ENCODE data around the gene CDYL2. TPM values are rescaled to one million over a fixed set of nuclear protein-coding genes. Genes with fewer than 3 reads are reported as not detected.
"Not testable (repeated sequence)": the region's sequence is repeated elsewhere in the genome, so short reads cannot be mapped to it uniquely, and the experiment has no call there.

Gene CDYL2
- total RNA-seq, 2 experiments from 2014 or later: 24.5 to 27.8 TPM

GRCh38 chr16:80828495-80828894, 24.1 kb upstream of the CDYL2 start:
- H3K4me3 Mint-ChIP-seq: no peak overlapping the region
- H3K4me1 Mint-ChIP-seq: peaks cover 1% of the 10 kb centered on the region
- ATAC-seq (ENCODE audit: low read depth) (no peak), DNase-seq (no peak)
- H3K27ac Mint-ChIP-seq: no peak overlapping the region
- no peaks in the 10 kb centered on the region for H3K9me3 Mint-ChIP-seq
- H3K27me3 Mint-ChIP-seq: peaks cover 23% of the 10 kb centered on the region
- no peaks in the 10 kb centered on the region for H3K36me3 Mint-ChIP-seq
- POLR2A ChIA-PET: no interaction called here

DNA sequence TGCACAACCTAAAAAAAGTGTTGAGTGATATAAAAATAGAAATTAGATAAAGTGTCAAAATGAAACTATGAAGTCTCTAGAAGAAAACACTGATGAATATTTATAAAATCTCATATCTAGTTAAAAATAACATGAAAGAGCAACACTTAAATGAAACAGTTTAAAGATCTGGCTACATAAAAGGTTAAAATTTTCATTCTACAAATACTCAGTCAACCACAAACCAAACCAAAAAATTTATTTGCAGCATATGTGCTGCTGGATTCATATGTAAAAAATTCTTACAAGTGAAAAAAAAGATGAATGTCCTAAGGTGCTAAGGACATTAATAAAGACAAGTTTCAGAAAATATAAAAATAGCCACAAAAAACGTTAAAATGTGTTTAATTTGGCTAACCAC, 22.6 kb upstream of the CDYL2 start:
- no peak for ATAC-seq (ENCODE audit: low read depth)
- Mint-ChIP-seq H3K27ac (no peak overlapping the region), H3K9me3 (no peaks in the 10 kb centered on the region), H3K36me3 (no peaks in the 10 kb centered on the region), H3K27me3 (peaks cover 18% of the 10 kb centered on the region), H3K4me3 (no peak overlapping the region), H3K4me1 (peaks cover 1% of the 10 kb centered on the region)
- no peak for DNase-seq
- POLR2A ChIA-PET: no interaction called here

- ATAC-seq (ENCODE audit: low read depth) (no peak), DNase-seq (no peak)
- Mint-ChIP-seq H3K27ac (no peak overlapping the region), H3K36me3 (no peaks in the 10 kb centered on the region), H3K4me1 (peaks cover 1% of the 10 kb centered on the region), H3K4me3 (no peak overlapping the region), H3K9me3 (no peaks in the 10 kb centered on the region), H3K27me3 (peaks cover 22% of the 10 kb centered on the region)
- POLR2A ChIA-PET: no interaction called here
Measured at GRCh38 chr16:80825365-80825758, 21.0 kb upstream of the CDYL2 start.

DNA sequence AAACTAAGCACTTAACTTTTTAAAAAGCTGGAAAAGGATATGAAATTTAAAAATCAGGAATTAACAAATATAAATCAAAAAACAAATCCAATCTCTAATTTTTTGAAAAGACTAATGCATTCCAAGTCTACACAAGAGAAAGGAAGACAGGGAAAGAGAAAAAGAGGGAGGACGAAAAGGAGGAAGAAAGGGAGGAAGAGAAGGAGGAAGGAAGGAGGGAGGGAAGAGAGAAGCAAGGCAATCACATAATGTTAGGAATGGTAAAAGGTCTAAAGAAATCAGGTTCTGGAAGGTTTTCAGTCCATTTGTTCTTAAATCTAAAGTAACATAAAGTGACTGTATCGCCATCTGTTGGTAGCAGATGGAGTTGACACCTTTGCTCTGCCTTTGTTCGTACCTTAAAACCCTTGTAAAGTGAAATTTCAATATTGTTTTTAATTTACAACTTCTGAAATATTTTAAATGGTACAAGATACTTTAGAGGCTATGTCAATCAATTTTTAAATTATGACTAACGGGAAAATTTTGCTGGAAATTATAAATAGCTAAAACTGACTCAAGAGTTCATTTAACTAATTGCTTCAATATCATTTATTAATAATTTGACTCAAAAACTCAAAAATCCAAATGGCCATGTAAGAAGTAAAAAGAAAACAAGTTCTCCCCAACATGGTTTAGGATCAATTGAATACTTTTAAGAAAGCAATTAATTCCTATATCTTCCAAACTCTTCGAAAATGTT, 20.4 kb upstream of the CDYL2 start:
- POLR2A ChIA-PET: no interaction called here
- H3K4me1 Mint-ChIP-seq: peaks cover 1% of the 10 kb centered on the region
- no peak overlapping the region for H3K4me3 Mint-ChIP-seq
- no peaks in the 10 kb centered on the region for H3K36me3 Mint-ChIP-seq
- H3K9me3 Mint-ChIP-seq: no peaks in the 10 kb centered on the region
- ATAC-seq (ENCODE audit: low read depth) (no peak), DNase-seq (no peak)
- peaks cover 21% of the 10 kb centered on the region for H3K27me3 Mint-ChIP-seq
- H3K27ac Mint-ChIP-seq: no peak overlapping the region

GRCh38 chr16:80819988-80820387, 15.6 kb upstream of the CDYL2 start:
- no peak overlapping the region for H3K27ac Mint-ChIP-seq
- no peak overlapping the region for H3K4me3 Mint-ChIP-seq
- peaks cover 15% of the 10 kb centered on the region for H3K27me3 Mint-ChIP-seq
- ATAC-seq (ENCODE audit: low read depth): no peak
- no peaks in the 10 kb centered on the region for H3K9me3 Mint-ChIP-seq
- peaks cover 1% of the 10 kb centered on the region for H3K4me1 Mint-ChIP-seq
- no peaks in the 10 kb centered on the region for H3K36me3 Mint-ChIP-seq
- DNase-seq: no peak
- POLR2A ChIA-PET: no interaction called here

- POLR2A ChIA-PET: no interaction called here
- no peak overlapping the region for H3K27ac Mint-ChIP-seq
- no peaks in the 10 kb centered on the region for H3K4me1 Mint-ChIP-seq
- DNase-seq (no peak), ATAC-seq (ENCODE audit: low read depth) (no peak)
- H3K4me3 Mint-ChIP-seq: no peak overlapping the region
- peaks cover 9% of the 10 kb centered on the region for H3K27me3 Mint-ChIP-seq
- peaks cover 3% of the 10 kb centered on the region for H3K9me3 Mint-ChIP-seq
- H3K36me3 Mint-ChIP-seq: no peaks in the 10 kb centered on the region
Measured at GRCh38 chr16:80816356-80816755, 12.0 kb upstream of the CDYL2 start.

- ATAC-seq (ENCODE audit: low read depth); H3K27me3 Mint-ChIP-seq; POLR2A ChIA-PET; H3K36me3 Mint-ChIP-seq; H3K4me3 Mint-ChIP-seq; H3K27ac Mint-ChIP-seq; H3K4me1 Mint-ChIP-seq; DNase-seq; H3K9me3 Mint-ChIP-seq: not testable (repeated sequence)
Measured at GRCh38 chr16:80815278-80815677, 10.9 kb upstream of the CDYL2 start.

DNA sequence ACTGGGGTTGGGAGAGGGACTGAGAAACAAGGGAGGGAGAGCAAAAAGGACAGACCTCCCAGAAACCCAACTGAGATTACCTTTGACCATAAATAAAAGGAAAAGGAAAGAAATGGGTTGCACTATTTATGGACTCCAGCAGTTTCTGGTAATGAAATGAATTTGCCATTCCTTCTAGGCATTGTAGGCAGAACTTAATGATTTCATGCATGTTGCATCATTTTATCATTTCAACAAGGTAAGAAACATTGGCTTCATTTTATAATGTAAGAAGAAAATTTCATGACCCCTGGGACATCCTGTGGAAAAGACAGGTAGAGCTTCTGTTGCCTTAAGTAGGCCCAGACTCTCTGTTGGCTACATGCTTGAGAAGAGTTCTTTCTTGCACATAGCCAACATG, 8.2 kb upstream of the CDYL2 start:
- no peak for DNase-seq
- no peak for ATAC-seq (ENCODE audit: low read depth)
- Mint-ChIP-seq H3K36me3 (no peaks in the 10 kb centered on the region), H3K4me1 (no peaks in the 10 kb centered on the region), H3K27me3 (peaks cover 3% of the 10 kb centered on the region), H3K4me3 (no peak overlapping the region), H3K27ac (no peak overlapping the region), H3K9me3 (peaks cover 3% of the 10 kb centered on the region)
- POLR2A ChIA-PET: no interaction called here

DNA sequence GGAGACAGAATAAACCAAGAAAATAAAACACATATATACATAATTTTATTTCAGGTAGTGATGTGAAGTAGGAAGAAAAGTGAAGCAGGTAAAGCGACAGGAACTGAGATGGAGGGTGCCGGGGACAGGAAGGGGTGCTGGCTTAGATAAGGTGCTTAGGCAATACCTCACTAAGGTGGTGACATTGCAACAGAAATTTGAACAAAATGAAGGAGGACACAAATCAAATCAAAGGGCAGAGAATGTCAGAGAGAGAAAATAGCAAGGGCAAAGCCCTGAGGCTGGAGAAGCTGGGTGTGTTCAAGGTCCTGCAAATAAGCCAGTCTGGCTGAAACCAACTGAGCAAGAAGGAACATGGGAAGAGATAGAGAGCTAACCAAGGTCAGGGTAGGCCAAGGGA, 5.0 kb upstream of the CDYL2 start:
- no peak for DNase-seq
- Mint-ChIP-seq H3K27me3 (peaks cover 2% of the 10 kb centered on the region), H3K36me3 (no peaks in the 10 kb centered on the region), H3K4me1 (peaks cover 16% of the 10 kb centered on the region), H3K27ac (no peak overlapping the region), H3K9me3 (peaks cover 3% of the 10 kb centered on the region), H3K4me3 (no peak overlapping the region)
- no peak for ATAC-seq (ENCODE audit: low read depth)
- POLR2A ChIA-PET: no interaction called here

GRCh38 chr16:80807906-80808305, 3.5 kb upstream of the CDYL2 start:
- ATAC-seq (ENCODE audit: low read depth) (no peak), DNase-seq (no peak)
- Mint-ChIP-seq H3K9me3 (peaks cover 3% of the 10 kb centered on the region), H3K4me3 (no peak overlapping the region), H3K27ac (no peak overlapping the region), H3K4me1 (peaks cover 16% of the 10 kb centered on the region), H3K27me3 (peaks cover 2% of the 10 kb centered on the region), H3K36me3 (no peaks in the 10 kb centered on the region)
- POLR2A ChIA-PET: no interaction called here

- Mint-ChIP-seq H3K4me1 (peaks cover 17% of the 10 kb centered on the region), H3K27me3 (no peaks in the 10 kb centered on the region), H3K36me3 (no peaks in the 10 kb centered on the region), H3K4me3 (peak overlapping the region; percentile 5), H3K27ac (peak overlapping the region; percentile 17), H3K9me3 (no peaks in the 10 kb centered on the region)
- DNase-seq (no peak), ATAC-seq (ENCODE audit: low read depth) (peak; percentile 55)
- POLR2A ChIA-PET: interaction anchor here (1.3 kb wide), 1 partner anchor 227 kb away, joined by 3 read pairs; no protein-coding TSS in a partner anchor
Measured at GRCh38 chr16:80806927-80807340, 2.5 kb upstream of the CDYL2 start.

DNA sequence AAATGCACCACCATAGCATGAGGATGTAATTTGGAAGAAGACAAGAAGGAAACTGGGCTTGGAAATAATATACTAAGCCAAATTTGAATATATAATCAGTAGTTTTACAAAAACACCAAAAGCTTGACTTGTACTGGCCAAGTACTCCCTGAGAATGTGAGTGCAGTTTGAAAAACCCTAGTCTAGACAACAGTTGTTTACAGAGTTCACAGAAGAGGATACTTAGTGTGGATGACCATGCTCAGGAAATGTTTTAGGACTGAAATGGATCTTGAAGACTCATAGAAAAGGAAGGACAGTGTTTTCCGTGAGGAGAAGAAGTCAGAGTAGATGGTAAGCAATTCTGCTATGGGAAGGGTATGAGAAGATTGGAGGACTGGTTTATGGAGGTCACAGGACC, 1.9 kb upstream of the CDYL2 start:
- H3K4me1 Mint-ChIP-seq: peaks cover 17% of the 10 kb centered on the region

DNA sequence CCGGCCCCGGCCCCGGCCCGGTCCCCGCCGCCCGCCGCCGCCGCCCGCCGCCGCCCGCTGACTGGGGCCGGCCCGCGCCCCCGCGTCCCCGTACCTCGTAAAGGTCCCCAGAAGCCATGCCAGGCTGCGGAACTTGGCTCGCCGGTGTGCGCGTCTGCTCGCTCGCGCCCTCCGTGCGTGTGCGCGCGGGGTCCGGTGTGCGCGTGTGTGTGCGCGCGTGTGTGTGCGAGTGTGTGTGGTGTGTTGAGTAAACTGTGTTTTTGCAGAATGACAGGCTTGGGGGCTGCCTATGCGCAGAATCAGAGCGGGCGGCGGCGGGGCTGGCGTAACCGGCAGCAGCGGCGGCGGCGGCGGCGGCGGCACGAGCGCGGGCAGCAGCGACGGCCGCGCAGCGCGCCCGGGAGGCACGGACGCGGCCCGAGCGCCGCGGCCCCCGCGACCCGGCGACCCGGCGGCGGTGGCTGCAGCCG, 307 bp downstream of the CDYL2 start:
- Mint-ChIP-seq H3K27ac (peak overlapping the region; percentile 86), H3K27me3 (no peaks in the 10 kb centered on the region), H3K4me1 (peaks cover 17% of the 10 kb centered on the region), H3K9me3 (no peaks in the 10 kb centered on the region), H3K4me3 (peak overlapping the region; percentile 88), H3K36me3 (no peaks in the 10 kb centered on the region)
- POLR2A ChIA-PET: interaction anchor here (1.2 kb wide), 1 partner anchor 224 kb away, joined by 3 read pairs; no protein-coding TSS in a partner anchor
- peak; percentile 70 for DNase-seq
- ATAC-seq (ENCODE audit: low read depth): peak; percentile 40

More for the DNA sequence above, 1.9 kb upstream of the CDYL2 start:
- Mint-ChIP-seq H3K27me3 (no peaks in the 10 kb centered on the region), H3K4me3 (peak overlapping the region; percentile 5), H3K9me3 (no peaks in the 10 kb centered on the region), H3K36me3 (no peaks in the 10 kb centered on the region), H3K27ac (peak overlapping the region; percentile 0)
- DNase-seq (no peak), ATAC-seq (ENCODE audit: low read depth) (no peak)
- POLR2A ChIA-PET: interaction anchor here (1.3 kb wide), 1 partner anchor 226 kb away, joined by 3 read pairs; no protein-coding TSS in a partner anchor

- peak overlapping the region; percentile 90 for H3K27ac Mint-ChIP-seq
- no peaks in the 10 kb centered on the region for H3K9me3 Mint-ChIP-seq
- POLR2A ChIA-PET: no interaction called here
- no peaks in the 10 kb centered on the region for H3K27me3 Mint-ChIP-seq
- H3K36me3 Mint-ChIP-seq: no peaks in the 10 kb centered on the region
- H3K4me1 Mint-ChIP-seq: peaks cover 17% of the 10 kb centered on the region
- peak; percentile 27 for ATAC-seq (ENCODE audit: low read depth)
- DNase-seq: peak; percentile 63
- peak overlapping the region; percentile 89 for H3K4me3 Mint-ChIP-seq
Measured at GRCh38 chr16:80803339-80804055, 901 bp downstream of the CDYL2 start.
